Endothelial cell of umbilical vein (primary cell): ENCODE measurements around the gene TSEN15. TPM values are rescaled to one million over a fixed set of nuclear protein-coding genes. Genes with fewer than 3 reads are reported as not detected.

Experiments
- BruUV-seq: library from RNA; stranded (reverse); fragments of 400-500 nt; replicated peaks from 2 replicates; lab custom pipeline; 2021; lab: Mats Ljungman, UMichigan
- CTCF ChIA-PET: fragments of 300-600, 350-600 bp; sonication (Branson Sonifier 250); formaldehyde crosslinking; loops from one replicate; lab custom pipeline; 2021; ENCODE audit warnings: antibody characterized with exemption, inconsistent platforms; lab: Charles Lee
- POLR2A ChIA-PET: fragments of 300-600, 350-600 bp; sonication (Branson Sonifier 250); formaldehyde crosslinking; loops from one replicate; lab custom pipeline; 2021; ENCODE audit warnings: antibody characterized with exemption, inconsistent platforms; lab: Charles Lee
- DNase-seq: peaks from one replicate; pipeline ENCODE4 v3.0.0-alpha.2; 2011; ENCODE audit warnings: low read depth, low spot score
- FAIRE-seq: peaks from 2 replicates; lab custom pipeline; 2011; peaks lifted over from hg19 to GRCh38; lab: Jason Lieb, UNC
- H2AFZ ChIP-seq: 2 replicates; pipeline ENCODE4 v1.6.0; 2012; ENCODE audit warnings: low read depth, low read length, control low read depth, inconsistent platforms
- H3K27ac ChIP-seq: 2 replicates; pipeline ENCODE4 v1.5.1; 2011; ENCODE audit warnings: low read depth, mild to moderate bottlenecking, control low read depth, low read length, moderate library complexity; ENCODE audit not compliant: insufficient read depth
- H3K27me3 ChIP-seq, 2 experiments: 2 replicates each; pipeline versions ENCODE4 v1.6.0 to v1.6.1; 2011; ENCODE audit warnings: low read length in 2 of 2, mixed read lengths in 1 of 2; ENCODE audit not compliant: control insufficient read depth in 2 of 2, insufficient read depth in 2 of 2
- H3K36me3 ChIP-seq, 2 experiments: 2 replicates in 1 of 2; 3 replicates in 1 of 2; pipeline ENCODE4 v1.5.1; 2011; ENCODE audit warnings: low read length in 2 of 2, mild to moderate bottlenecking in 1 of 2, moderate library complexity in 1 of 2; ENCODE audit not compliant: control insufficient read depth in 2 of 2, insufficient read depth in 2 of 2; ENCODE audit errors: extremely low read depth in 1 of 2
- H3K4me1 ChIP-seq: 3 replicates; pipeline ENCODE4 v1.5.1; 2011; ENCODE audit warnings: mild to moderate bottlenecking, low read length; ENCODE audit not compliant: control insufficient read depth, insufficient read depth; ENCODE audit errors: extremely low read depth
- H3K4me2 ChIP-seq: 2 replicates; pipeline ENCODE4 v1.6.1; 2011; ENCODE audit warnings: low read length, control low read depth, mixed read lengths; ENCODE audit not compliant: insufficient read depth
- H3K4me3 ChIP-seq, 3 experiments: fragments of 200-600 bp in 1 of 3; sonication (generic), shearing (Covaris generic) in 1 of 3; replicated peaks in 1 of 3; 2 replicates each; pipeline ENCODE4 v1.5.1; 2011 to 2016; ENCODE audit warnings: control low read depth in 3 of 3, low read length in 3 of 3, mild to moderate bottlenecking in 2 of 3, inconsistent platforms in 1 of 3, low read depth in 1 of 3, moderate library complexity in 1 of 3; ENCODE audit not compliant: insufficient read depth in 1 of 3
- H3K79me2 ChIP-seq: 2 replicates; pipeline ENCODE4 v1.6.0; 2012; ENCODE audit warnings: low read length, inconsistent platforms; ENCODE audit not compliant: control insufficient read depth, insufficient read depth
- H3K9ac ChIP-seq: replicated peaks from 2 replicates; pipeline ENCODE3; 2011; ENCODE audit warnings: low read length, control low read depth; ENCODE audit not compliant: insufficient read depth; ENCODE audit errors: extremely low read depth
- H3K9me1 ChIP-seq: replicated peaks from 3 replicates; pipeline ENCODE4 v1.6.0; 2011; ENCODE audit warnings: mild to moderate bottlenecking, low read length; ENCODE audit not compliant: control insufficient read depth, insufficient read depth; ENCODE audit errors: extremely low read depth
- H3K9me3 ChIP-seq: replicated peaks from 2 replicates; pipeline ENCODE4 v1.5.1; 2012; ENCODE audit warnings: low read length, inconsistent platforms; ENCODE audit not compliant: control insufficient read depth, insufficient read depth
- H4K20me1 ChIP-seq: replicated peaks from 2 replicates; pipeline ENCODE3; 2011; ENCODE audit warnings: mild to moderate bottlenecking, low read length; ENCODE audit not compliant: control insufficient read depth, insufficient read depth; ENCODE audit errors: extremely low read depth
- CTCF ChIP-seq, 2 donors: IDR thresholded peaks; 1 replicate in 1 of 2; 2 replicates in 1 of 2; pipeline ENCODE4 v1.5.1; 2011; ENCODE audit warnings: low read length in 2 of 2, mild to moderate bottlenecking in 2 of 2, moderate library complexity in 2 of 2, control low read depth in 1 of 2, inconsistent platforms in 1 of 2, low read depth in 1 of 2; ENCODE audit not compliant: insufficient read depth in 1 of 2; ENCODE audit errors: extremely low read depth in 1 of 2
- EZH2 ChIP-seq: IDR thresholded peaks from 2 replicates; pipeline ENCODE4 v1.6.1; 2012; ENCODE audit warnings: borderline replicate concordance, low read depth, mild to moderate bottlenecking, moderate library complexity, low read length, inconsistent platforms; ENCODE audit not compliant: severe bottlenecking
- FOS ChIP-seq: IDR thresholded peaks from 2 replicates; pipeline ENCODE4 v1.6.1; 2011; ENCODE audit warnings: mild to moderate bottlenecking, low read length, moderate library complexity, borderline replicate concordance; ENCODE audit not compliant: insufficient read depth
- GATA2 ChIP-seq: IDR thresholded peaks from 2 replicates; pipeline ENCODE4 v1.7.0; 2011; ENCODE audit warnings: low read depth, mild to moderate bottlenecking, moderate library complexity, mixed read lengths, low read length; ENCODE audit not compliant: insufficient read length, insufficient read depth
- JUN ChIP-seq: IDR thresholded peaks from 2 replicates; pipeline ENCODE4 v1.6.1; 2011; ENCODE audit warnings: borderline replicate concordance, low read depth; ENCODE audit not compliant: insufficient read length, insufficient read depth
- MYC ChIP-seq: IDR thresholded peaks from one replicate; pipeline ENCODE4 v1.6.1; 2011; ENCODE audit warnings: mild to moderate bottlenecking, low read depth, low read length
- POLR2A ChIP-seq: IDR thresholded peaks from 2 replicates; pipeline ENCODE4 v1.6.1; 2012; ENCODE audit warnings: low read depth, mild to moderate bottlenecking, control low read depth, low read length
- POLR2AphosphoS5 ChIP-seq: IDR thresholded peaks from 2 replicates; pipeline ENCODE4 v1.6.1; 2012; ENCODE audit warnings: low read depth, mild to moderate bottlenecking, control low read depth, low read length, moderate library complexity; ENCODE audit not compliant: insufficient read depth
- dilution Hi-C: fragments of 300-500 bp; cut with MboI; formaldehyde crosslinking; loops from one replicate; pipeline ENCODE4 v1.15.0; 2019; ENCODE audit warnings: low sequenced_read_pairs; ENCODE audit not compliant: extremely low pct_ligation_motif_present
- intact Hi-C: fragments of 100-400 bp; cut with micrococcal nuclease; formaldehyde crosslinking; loops from one replicate; pipeline ENCODE4 v1.10.0; 2022
- polyA plus RNA-seq, 4 experiments: library from polyadenylated mRNA; depleted of rRNA in 3 of 4; stranded (reverse) in 3 of 4; unstranded in 1 of 4; fragments of >200 nt; gene quantifications; 2 replicates each; pipeline versions ENCODE4 v1.2.1 to v1.2.3, GENCODE V29; 2011 to 2012; ENCODE audit warnings: missing spikeins in 1 of 4
- total RNA-seq: library from RNA; stranded (reverse); gene quantifications from 2 replicates; pipeline ENCODE4 v1.2.3, GENCODE V29; 2021
- TF ChIP-seq, protein P1 (sequence below): IDR thresholded peaks from 2 replicates; pipeline ENCODE4 v1.6.1; 2011; ENCODE audit not compliant: insufficient read depth, insufficient read length

The TSEN15 gene
- total and polyA plus RNA-seq, 2 donors (not counting 3 experiments of a cell fraction or from before 2014, with no cell fraction given): 20.6 to 25.8 TPM

GRCh38 chr1:184052750-184053149 is 1.2 kb downstream of the TSEN15 start:
- DNase-seq: no peak
- CTCF ChIA-PET: no interaction called here
- Histone ChIP-seq H3K4me1 (peaks cover 11% of the 10 kb centered on the region), H4K20me1 (no peaks in the 10 kb centered on the region), H3K36me3 (peaks cover 3 to 5% of the 10 kb centered on the region in 2 experiments), H3K27me3 (peaks cover 7 to 15% of the 10 kb centered on the region in 2 experiments), H3K9ac (no peak overlapping the region), H3K9me3 (no peaks in the 10 kb centered on the region), H3K27ac (no peak overlapping the region), H3K79me2 (peaks cover 16% of the 10 kb centered on the region), H2AFZ (no peak overlapping the region), H3K4me3 (peak overlapping the region in 1 of 3 experiments; percentile 89), H3K4me2 (peak overlapping the region; percentile 94), H3K9me1 (no peaks in the 10 kb centered on the region)
- intact Hi-C loops: loop anchor here (1.0 to 5.0 kb wide), 5 partner anchors 95 to 580 kb away; partner anchors contain the start of genes ARPC5 and SMG7
- no TSS peak for BruUV-seq
- dilution Hi-C loops: no loop called here
- TF ChIP-seq, protein P1, sequence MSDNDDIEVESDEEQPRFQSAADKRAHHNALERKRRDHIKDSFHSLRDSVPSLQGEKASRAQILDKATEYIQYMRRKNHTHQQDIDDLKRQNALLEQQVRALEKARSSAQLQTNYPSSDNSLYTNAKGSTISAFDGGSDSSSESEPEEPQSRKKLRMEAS: no peak
- FAIRE-seq: no peak
- POLR2A ChIA-PET: no interaction called here

- dilution Hi-C loops (no loop called here), intact Hi-C loops (loop anchor here (2.0 to 5.0 kb wide), 4 partner anchors 97 to 582 kb away; partner anchors contain the start of genes ARPC5 and SMG7)
- Histone ChIP-seq H3K27me3 (peaks cover 5% of the 10 kb centered on the region in 2 experiments), H3K36me3 (peaks cover 3 to 5% of the 10 kb centered on the region in 2 experiments), H3K9me3 (no peaks in the 10 kb centered on the region), H3K4me1 (peaks cover 11% of the 10 kb centered on the region), H3K9me1 (no peaks in the 10 kb centered on the region), H3K27ac (no peak overlapping the region), H4K20me1 (no peaks in the 10 kb centered on the region), H3K4me3 (no peak overlapping the region), H3K79me2 (peaks cover 16% of the 10 kb centered on the region), H2AFZ (no peak overlapping the region), H3K4me2 (no peak overlapping the region), H3K9ac (no peak overlapping the region)
- TF ChIP-seq FOS (no peak), EZH2 (no peak), CTCF (IDR thresholded peaks at IDR 0.05; ENCODE audit: extremely low read depth in 1 of 2, insufficient read depth in 1 of 2, low read depth in 1 of 2, low read length in 2 of 2) (no peak), POLR2A (no peak), JUN (no peak), MYC (no peak), GATA2 (no peak), POLR2AphosphoS5 (no peak)
- TF ChIP-seq, protein P1: no peak
- FAIRE-seq (no peak), DNase-seq (no peak)
- CTCF ChIA-PET: no interaction called here
- no TSS peak for BruUV-seq
- POLR2A ChIA-PET: no interaction called here
Observed at GRCh38 chr1:184053881-184054280, 2.4 kb downstream of the TSEN15 start.
